Measurements from ENCODE around the gene GTF2H4. TPM values are rescaled to one million over a fixed set of nuclear protein-coding genes. Genes with fewer than 3 reads are reported as not detected.
"Not testable (repeated sequence)": the region's sequence is repeated elsewhere in the genome, so short reads cannot be mapped to it uniquely, and the experiment has no call there.

The GTF2H4 gene
- total RNA-seq, 1 donor from 2014 or later: 72.6 TPM

DNA sequence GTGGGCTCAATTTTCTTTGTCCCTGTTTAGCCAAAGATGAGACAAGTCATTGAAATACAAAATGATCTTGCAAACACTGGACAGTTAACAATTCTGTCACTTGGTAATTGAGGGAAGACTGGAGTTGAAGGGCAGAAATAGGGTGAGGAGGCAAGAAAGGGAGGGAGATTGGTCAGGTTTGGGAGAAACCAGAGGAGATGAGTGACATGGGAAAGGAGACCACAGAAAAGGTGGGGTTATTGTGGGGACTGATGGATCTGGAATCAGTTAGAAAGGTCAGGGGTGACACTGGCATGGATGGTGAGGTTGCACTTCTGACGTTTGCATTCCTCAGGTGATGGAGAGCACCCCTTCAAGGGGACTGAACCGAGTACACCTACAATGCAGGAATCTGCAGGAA lies 693 bp downstream of the GTF2H4 start:
- TF ChIP-seq, protein P1, sequence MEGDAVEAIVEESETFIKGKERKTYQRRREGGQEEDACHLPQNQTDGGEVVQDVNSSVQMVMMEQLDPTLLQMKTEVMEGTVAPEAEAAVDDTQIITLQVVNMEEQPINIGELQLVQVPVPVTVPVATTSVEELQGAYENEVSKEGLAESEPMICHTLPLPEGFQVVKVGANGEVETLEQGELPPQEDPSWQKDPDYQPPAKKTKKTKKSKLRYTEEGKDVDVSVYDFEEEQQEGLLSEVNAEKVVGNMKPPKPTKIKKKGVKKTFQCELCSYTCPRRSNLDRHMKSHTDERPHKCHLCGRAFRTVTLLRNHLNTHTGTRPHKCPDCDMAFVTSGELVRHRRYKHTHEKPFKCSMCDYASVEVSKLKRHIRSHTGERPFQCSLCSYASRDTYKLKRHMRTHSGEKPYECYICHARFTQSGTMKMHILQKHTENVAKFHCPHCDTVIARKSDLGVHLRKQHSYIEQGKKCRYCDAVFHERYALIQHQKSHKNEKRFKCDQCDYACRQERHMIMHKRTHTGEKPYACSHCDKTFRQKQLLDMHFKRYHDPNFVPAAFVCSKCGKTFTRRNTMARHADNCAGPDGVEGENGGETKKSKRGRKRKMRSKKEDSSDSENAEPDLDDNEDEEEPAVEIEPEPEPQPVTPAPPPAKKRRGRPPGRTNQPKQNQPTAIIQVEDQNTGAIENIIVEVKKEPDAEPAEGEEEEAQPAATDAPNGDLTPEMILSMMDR (conservative IDR thresholded peaks at IDR 0.05): no peak

DNA sequence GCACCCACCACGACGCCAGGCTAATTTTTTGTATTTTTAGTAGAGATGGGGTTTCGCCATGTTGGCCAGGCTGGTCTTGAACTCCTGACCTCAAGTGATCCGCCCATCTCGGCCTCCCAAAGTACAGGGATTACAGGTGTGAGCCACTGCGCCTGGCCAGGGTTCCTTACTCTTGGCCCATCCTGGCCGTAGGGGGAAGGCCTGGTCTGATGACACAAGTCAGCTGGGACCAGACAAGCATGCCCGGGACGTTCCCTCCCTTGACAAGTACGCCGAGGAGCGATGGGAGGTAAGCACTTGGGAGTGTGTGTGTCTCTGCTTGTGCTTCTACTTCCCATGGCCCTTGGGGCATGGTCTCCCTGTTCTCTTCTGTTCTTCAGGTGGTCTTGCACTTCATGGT lies 2.5 kb downstream of the GTF2H4 start:
- peaks cover 42% of the 10 kb centered on the region for H3K4me1 Mint-ChIP-seq
- H3K27ac Mint-ChIP-seq (ENCODE audit: unreplicated experiment); H3K9me3 Mint-ChIP-seq; H3K27me3 Mint-ChIP-seq (ENCODE audit: low read depth); H3K36me3 Mint-ChIP-seq (ENCODE audit: low read depth); DNase-seq (ENCODE audit: low read depth, low spot score): not testable (repeated sequence)
- H3K4me3 Mint-ChIP-seq: peak overlapping the region; percentile 73

More for the DNA sequence above, 693 bp downstream of the GTF2H4 start:
- peak overlapping the region; percentile 3 for H3K27ac Mint-ChIP-seq (ENCODE audit: unreplicated experiment)
- peaks cover 27% of the 10 kb centered on the region for H3K4me1 Mint-ChIP-seq
- peaks cover 5% of the 10 kb centered on the region for H3K36me3 Mint-ChIP-seq (ENCODE audit: low read depth)
- DNase-seq (ENCODE audit: low read depth, low spot score): no peak
- no peaks in the 10 kb centered on the region for H3K9me3 Mint-ChIP-seq
- peak overlapping the region; percentile 100 for H3K4me3 Mint-ChIP-seq
- no peaks in the 10 kb centered on the region for H3K27me3 Mint-ChIP-seq (ENCODE audit: low read depth)

DNA sequence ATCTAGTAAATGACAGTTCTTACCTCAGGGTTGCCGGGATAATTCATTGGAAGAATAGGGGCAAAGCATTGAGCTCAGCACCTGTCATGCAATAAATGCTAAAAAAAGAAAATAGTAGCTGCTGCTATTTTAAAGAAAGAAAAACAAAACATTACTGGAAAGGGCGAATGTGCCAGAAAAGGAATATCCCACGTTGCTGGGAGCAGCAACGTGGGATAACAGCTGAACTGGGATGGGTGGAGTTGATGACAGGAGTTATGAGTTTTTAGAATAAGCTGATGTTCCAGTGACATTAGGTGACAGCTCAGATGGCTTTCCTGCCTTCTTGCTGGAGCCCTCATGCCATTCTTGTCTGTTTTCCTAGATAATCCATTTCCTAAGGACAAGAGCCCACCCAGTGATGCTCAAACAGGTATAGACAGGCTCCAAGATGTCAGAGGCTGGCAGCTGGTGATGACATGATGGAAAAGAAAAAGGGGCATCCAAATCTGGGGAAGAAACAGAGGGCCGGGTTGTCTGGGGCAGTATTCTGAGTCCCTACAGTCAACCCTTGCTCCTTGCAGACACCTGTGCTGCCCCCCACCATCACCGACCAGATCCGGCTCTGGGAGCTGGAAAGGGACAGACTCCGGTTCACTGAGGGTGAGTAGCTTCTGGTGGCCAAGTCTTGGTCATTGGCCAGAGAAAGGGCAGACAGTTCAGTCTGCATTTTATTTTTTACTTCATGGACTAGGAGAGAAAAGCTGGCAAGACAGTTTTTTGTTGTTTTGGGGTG lies 4.9 kb downstream of the GTF2H4 start:
- Mint-ChIP-seq H3K27ac (ENCODE audit: unreplicated experiment) (no peak overlapping the region), H3K9me3 (no peaks in the 10 kb centered on the region), H3K27me3 (ENCODE audit: low read depth) (no peaks in the 10 kb centered on the region), H3K4me1 (peaks cover 47% of the 10 kb centered on the region), H3K4me3 (peak overlapping the region; percentile 82), H3K36me3 (ENCODE audit: low read depth) (peaks cover 13% of the 10 kb centered on the region)
- TF ChIP-seq, protein P1 (conservative IDR thresholded peaks at IDR 0.05): no peak
- no peak for DNase-seq (ENCODE audit: low read depth, low spot score)

DNA sequence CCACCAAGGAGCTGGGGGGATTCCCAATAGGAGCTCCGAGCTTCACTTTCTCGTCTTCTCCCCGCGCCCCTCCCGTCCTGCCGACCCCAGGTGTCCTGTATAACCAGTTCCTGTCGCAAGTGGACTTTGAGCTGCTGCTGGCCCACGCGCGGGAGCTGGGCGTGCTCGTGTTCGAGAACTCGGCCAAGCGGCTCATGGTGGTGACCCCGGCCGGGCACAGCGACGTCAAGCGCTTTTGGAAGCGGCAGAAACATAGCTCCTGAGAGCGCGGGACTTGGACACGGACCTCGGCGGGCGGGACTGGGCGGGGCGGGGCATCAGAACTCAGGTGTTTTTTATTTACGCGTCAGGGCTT lies 5.7 kb downstream of the GTF2H4 start:
- Mint-ChIP-seq H3K4me1 (peaks cover 39% of the 10 kb centered on the region), H3K27me3 (ENCODE audit: low read depth) (no peaks in the 10 kb centered on the region), H3K36me3 (ENCODE audit: low read depth) (peaks cover 13% of the 10 kb centered on the region), H3K4me3 (peak overlapping the region; percentile 82), H3K9me3 (no peaks in the 10 kb centered on the region), H3K27ac (ENCODE audit: unreplicated experiment) (no peak overlapping the region)
- TF ChIP-seq, protein P1 (conservative IDR thresholded peaks at IDR 0.05): no peak
- no peak for DNase-seq (ENCODE audit: low read depth, low spot score)

DNA sequence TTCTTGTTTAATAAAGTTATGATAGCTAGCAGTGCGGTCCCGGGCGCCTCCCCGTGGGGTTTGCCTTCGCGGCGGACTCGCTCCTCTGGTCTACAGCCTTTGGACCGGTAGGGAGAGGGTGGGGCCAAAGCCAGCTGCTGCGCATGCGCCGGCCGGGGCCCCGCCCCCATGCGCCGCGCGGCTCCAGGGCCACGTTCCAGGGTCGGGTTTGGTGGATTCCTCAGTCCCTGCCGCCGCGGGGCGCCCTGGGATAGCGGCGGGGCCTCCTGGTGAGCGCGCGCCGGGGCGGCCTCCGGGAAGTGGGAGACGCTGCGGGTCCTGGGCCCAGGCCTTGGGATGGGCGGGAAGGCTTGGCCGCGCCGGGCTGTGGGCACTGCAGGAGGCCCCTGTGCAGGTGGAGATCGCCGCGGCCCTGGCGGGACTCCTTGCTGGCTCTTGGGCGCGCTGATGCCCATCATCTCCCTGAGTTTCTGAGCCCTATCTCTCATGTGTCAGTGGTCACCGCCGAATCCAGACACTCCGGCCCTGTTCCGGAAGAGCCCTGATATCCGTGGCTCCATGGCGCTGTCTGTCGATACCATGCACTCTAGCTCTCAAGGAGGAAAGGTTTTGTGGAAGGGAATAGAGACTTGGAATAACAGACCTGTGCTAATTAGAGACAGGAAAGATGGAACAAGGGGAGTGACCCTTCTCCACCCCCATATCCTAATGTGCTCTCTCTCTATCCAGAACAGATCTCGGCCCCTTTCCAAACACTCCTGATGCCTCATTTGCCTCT lies 6.3 kb downstream of the GTF2H4 start, which contains the start of gene VARS2:
Gene VARS2, plus strand, starts transcription at position 163 of the 778 bp plus-strand sequence. Its CDS starts 599 bp downstream, at position 762.
- DNase-seq (ENCODE audit: low read depth, low spot score): peak; percentile 79
- TF ChIP-seq, protein P1 (conservative IDR thresholded peaks at IDR 0.05): peak; percentile 55
- Mint-ChIP-seq H3K27ac (ENCODE audit: unreplicated experiment) (peak within 1 kb of the TSS; percentile 81), H3K4me3 (peak within 1 kb of the TSS; percentile 82), H3K9me3 (no peaks in the 10 kb centered on the region), H3K27me3 (ENCODE audit: low read depth) (no peaks in the 10 kb centered on the region), H3K4me1 (peaks cover 33% of the 10 kb centered on the region), H3K36me3 (ENCODE audit: low read depth) (peaks cover 13% of the 10 kb centered on the region)

Data from neural crest cell (in vitro differentiated cells).